Ishikawa (cell line): Measurements from ENCODE around the gene INO80E.

ENCODE experiments used
- CEBPB ChIP-seq: IDR thresholded peaks from 2 replicates; pipeline ENCODE4 v1.6.1; 2012
- CREB1 ChIP-seq: IDR thresholded peaks from 2 replicates; pipeline ENCODE4 v1.6.1; 2012; ENCODE audit warnings: low read depth
- EGR1 ChIP-seq: IDR thresholded peaks from 2 replicates; pipeline ENCODE4 v1.6.1; 2012
- EP300 ChIP-seq: IDR thresholded peaks from 2 replicates; pipeline ENCODE4 v1.6.1; 2012; ENCODE audit warnings: borderline replicate concordance
- FOXM1 ChIP-seq: IDR thresholded peaks from 2 replicates; pipeline ENCODE4 v1.6.1; 2012; ENCODE audit warnings: low read depth, borderline replicate concordance
- MAX ChIP-seq: IDR thresholded peaks from 2 replicates; pipeline ENCODE4 v1.6.1; 2012
- NFIC ChIP-seq: IDR thresholded peaks from 2 replicates; pipeline ENCODE4 v1.6.1; 2012
- RAD21 ChIP-seq: IDR thresholded peaks from 2 replicates; pipeline ENCODE4 v1.6.1; 2012; ENCODE audit warnings: low read depth
- REST ChIP-seq: IDR thresholded peaks from 2 replicates; pipeline ENCODE4 v1.6.1; 2012; ENCODE audit warnings: low read depth, mild to moderate bottlenecking
- TAF1 ChIP-seq: IDR thresholded peaks from 2 replicates; pipeline ENCODE4 v1.6.1; 2012; ENCODE audit warnings: low read depth, mild to moderate bottlenecking
- TCF12 ChIP-seq: IDR thresholded peaks from 2 replicates; pipeline ENCODE4 v1.6.1; 2012; ENCODE audit warnings: low read depth
- TEAD4 ChIP-seq: IDR thresholded peaks from 2 replicates; pipeline ENCODE4 v1.6.1; 2012
- USF1 ChIP-seq: IDR thresholded peaks from 2 replicates; pipeline ENCODE4 v1.6.1; 2012
- YY1 ChIP-seq: IDR thresholded peaks from 2 replicates; pipeline ENCODE4 v1.6.1; 2012; ENCODE audit warnings: low read depth
- ZBTB7A ChIP-seq: IDR thresholded peaks from 2 replicates; pipeline ENCODE4 v1.6.1; 2012; ENCODE audit warnings: low read depth

Gene INO80E

GRCh38 chr16:30022887-30023286 is 26.8 kb downstream of the INO80E start, which contains the start of gene C16orf92:
Gene C16orf92 (plus strand): TSS chr16:30023198. CDS start chr16:30023341, 143 bp downstream.
- TF ChIP-seq NFIC (no peak), RAD21 (no peak), YY1 (no peak), FOXM1 (no peak), USF1 (no peak), CREB1 (no peak), REST (no peak), CEBPB (no peak), MAX (no peak), EGR1 (no peak)

GRCh38 chr16:30023586-30023985 is 27.5 kb downstream of the INO80E start:
- no peak for TF ChIP-seq CREB1
- no peak for TF ChIP-seq YY1
- TF ChIP-seq FOXM1 = no peak
- no peak for TF ChIP-seq EGR1
- TF ChIP-seq MAX = no peak
- no peak for TF ChIP-seq RAD21
- TF ChIP-seq REST = no peak
- TF ChIP-seq TAF1 = no peak
- TF ChIP-seq CEBPB = no peak
- no peak for TF ChIP-seq EP300
- TF ChIP-seq USF1 = no peak
- no peak for TF ChIP-seq TEAD4
- no peak for TF ChIP-seq NFIC
- no peak for TF ChIP-seq ZBTB7A

- TF ChIP-seq YY1 (no peak), EGR1 (no peak), RAD21 (no peak), REST (no peak), MAX (no peak)
These were observed 28.4 kb downstream of the INO80E start for GRCh38 chr16:30024451-30024850.

- no peak for TF ChIP-seq ZBTB7A
- TF ChIP-seq MAX = no peak
- TF ChIP-seq YY1 = no peak
- no peak for TF ChIP-seq REST
- TF ChIP-seq NFIC = no peak
- no peak for TF ChIP-seq EGR1
- TF ChIP-seq TAF1 = no peak
- no peak for TF ChIP-seq TEAD4
- TF ChIP-seq CEBPB = no peak
- no peak for TF ChIP-seq RAD21
- TF ChIP-seq TCF12 = no peak
- TF ChIP-seq CREB1 = no peak
- no peak for TF ChIP-seq USF1
- no peak for TF ChIP-seq FOXM1
- TF ChIP-seq EP300 = no peak
These were observed 29.1 kb downstream of the INO80E start for GRCh38 chr16:30025156-30025555.
